ENCODE results near the gene RPS18. TPM values are rescaled to one million over a fixed set of nuclear protein-coding genes. Genes with fewer than 3 reads are reported as not detected.
"Not testable (repeated sequence)": the region's sequence is repeated elsewhere in the genome, so short reads cannot be mapped to it uniquely, and the experiment has no call there.

The RPS18 gene
- total RNA-seq, 3 donors from 2014 or later (not counting 1 experiment from before 2014, with no cell fraction given) = 1,182 to 1,707 (median 1,500) TPM

GRCh38 chr6:33252759-33253158 is 19.1 kb upstream of the RPS18 start:
- H3K27ac Mint-ChIP-seq = no peak overlapping the region
- Histone ChIP-seq H3K9me3 (ENCODE audit: control insufficient read depth, insufficient read depth, low read length) (no peaks in the 10 kb centered on the region), H3K4me1 (ENCODE audit: control insufficient read depth, insufficient read depth, low read length) (peaks cover 27% of the 10 kb centered on the region), H3K27me3 (ENCODE audit: control insufficient read depth, insufficient read depth, low read length) (no peaks in the 10 kb centered on the region), H3K4me3 (ENCODE audit: low read length) (no peak overlapping the region), H3K36me3 (ENCODE audit: control insufficient read depth, insufficient read depth, low read length) (peaks cover 17% of the 10 kb centered on the region), H3K27ac (ENCODE audit: low read length) (no peak overlapping the region)
- no peaks in the 10 kb centered on the region for H3K9me3 Mint-ChIP-seq
- H3K27me3 Mint-ChIP-seq (ENCODE audit: low read depth in 2 of 2) = no peaks in the 10 kb centered on the region
- DNase-seq (no peak), ATAC-seq (no peak)
- H3K4me3 Mint-ChIP-seq = no peak overlapping the region
- H3K36me3 Mint-ChIP-seq = no peaks in the 10 kb centered on the region
- no peak for TF ChIP-seq CTCF (IDR thresholded peaks at IDR 0.05)
- intact Hi-C loops (cut with micrococcal nuclease) = no loop called here
- H3K4me1 Mint-ChIP-seq = peaks cover 22 to 37% of the 10 kb centered on the region in 2 donors

GRCh38 chr6:33254591-33254990 is 17.3 kb upstream of the RPS18 start:
- intact Hi-C loops (cut with micrococcal nuclease) = no loop called here
- no peak overlapping the region for H3K27ac ChIP-seq (ENCODE audit: low read length)
- no peak overlapping the region for H3K4me3 ChIP-seq (ENCODE audit: low read length)
- peaks cover 12% of the 10 kb centered on the region for H3K4me1 ChIP-seq (ENCODE audit: control insufficient read depth, insufficient read depth, low read length)
- H3K9me3 Mint-ChIP-seq = no peaks in the 10 kb centered on the region
- DNase-seq = no peak
- no peak overlapping the region for H3K27ac Mint-ChIP-seq
- H3K4me1 Mint-ChIP-seq = peaks cover 12 to 19% of the 10 kb centered on the region in 2 donors
- ATAC-seq = no peak
- H3K27me3 Mint-ChIP-seq (ENCODE audit: low read depth in 2 of 2) = no peaks in the 10 kb centered on the region
- H3K4me3 Mint-ChIP-seq = no peak overlapping the region
- no peaks in the 10 kb centered on the region for H3K9me3 ChIP-seq (ENCODE audit: control insufficient read depth, insufficient read depth, low read length)
- peaks cover 23% of the 10 kb centered on the region for H3K36me3 ChIP-seq (ENCODE audit: control insufficient read depth, insufficient read depth, low read length)
- H3K27me3 ChIP-seq (ENCODE audit: control insufficient read depth, insufficient read depth, low read length) = no peaks in the 10 kb centered on the region
- H3K36me3 Mint-ChIP-seq = no peaks in the 10 kb centered on the region
- WGBS (ENCODE audit: insufficient coverage) = 97% methylated on average over 3 of the region's 4 CpGs
- no peak for TF ChIP-seq CTCF (IDR thresholded peaks at IDR 0.05)

DNA sequence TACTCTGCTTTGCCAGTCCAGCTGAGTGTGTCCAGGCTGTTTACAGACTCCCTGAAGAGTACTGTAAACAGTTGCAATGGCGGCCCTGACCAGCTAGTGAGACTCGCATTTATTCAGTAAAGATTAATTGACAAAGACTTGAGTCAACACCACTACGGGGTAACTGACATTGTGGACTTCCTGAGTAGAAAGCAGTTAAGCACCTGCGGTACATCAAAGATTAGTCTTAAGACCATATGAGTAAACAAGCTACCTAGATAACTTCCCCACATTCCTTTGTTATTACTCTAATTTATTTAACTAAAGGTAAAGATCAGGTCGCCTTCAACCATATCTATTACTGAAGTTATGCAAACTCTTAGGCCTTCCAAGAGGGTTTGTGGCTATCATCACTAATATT is 12.8 kb upstream of the RPS18 start:
- ATAC-seq = no peak
- H3K27me3 ChIP-seq (ENCODE audit: control insufficient read depth, insufficient read depth, low read length) = no peaks in the 10 kb centered on the region
- H3K9me3 ChIP-seq (ENCODE audit: control insufficient read depth, insufficient read depth, low read length) = no peaks in the 10 kb centered on the region
- no peak overlapping the region for H3K4me3 ChIP-seq (ENCODE audit: low read length)
- TF ChIP-seq CTCF (IDR thresholded peaks at IDR 0.05) = no peak
- Mint-ChIP-seq H3K4me1 (peaks cover 0 to 6% of the 10 kb centered on the region in 2 donors), H3K27ac (no peak overlapping the region), H3K36me3 (peaks cover 9% of the 10 kb centered on the region), H3K27me3 (ENCODE audit: low read depth in 2 of 2) (no peaks in the 10 kb centered on the region), H3K4me3 (no peak overlapping the region), H3K9me3 (no peaks in the 10 kb centered on the region)
- no peak overlapping the region for H3K27ac ChIP-seq (ENCODE audit: low read length)
- peaks cover 40% of the 10 kb centered on the region for H3K36me3 ChIP-seq (ENCODE audit: control insufficient read depth, insufficient read depth, low read length)
- no peak for DNase-seq
- no peaks in the 10 kb centered on the region for H3K4me1 ChIP-seq (ENCODE audit: control insufficient read depth, insufficient read depth, low read length)
- WGBS (ENCODE audit: insufficient coverage) = 98% methylated on average over 5 of the region's 5 CpGs
- intact Hi-C loops (cut with micrococcal nuclease) = no loop called here

DNA sequence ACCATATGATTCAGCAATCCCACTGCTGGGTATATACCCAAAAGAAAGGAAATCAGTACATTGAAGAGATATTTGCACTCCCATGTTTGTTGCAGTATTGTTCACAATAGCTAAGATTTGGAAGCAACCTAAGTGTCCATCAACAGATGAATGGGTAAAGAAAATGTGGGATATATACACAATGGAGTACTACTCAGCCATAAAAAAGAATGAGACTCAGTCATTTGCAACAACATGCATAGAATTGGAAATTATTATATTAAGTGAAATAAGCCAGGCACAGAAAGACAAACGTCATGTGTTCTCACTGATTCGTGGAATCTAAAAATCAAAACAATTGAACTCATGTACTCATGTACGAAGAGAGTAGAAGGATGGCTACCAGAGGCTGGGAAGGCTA is 9.4 kb upstream of the RPS18 start:
- WGBS (ENCODE audit: insufficient coverage) = 96% methylated on average over 3 of the region's 3 CpGs
- H3K27ac ChIP-seq (ENCODE audit: low read length); H3K27me3 ChIP-seq (ENCODE audit: control insufficient read depth, insufficient read depth, low read length); H3K4me1 ChIP-seq (ENCODE audit: control insufficient read depth, insufficient read depth, low read length); H3K27me3 Mint-ChIP-seq (ENCODE audit: low read depth in 2 of 2); H3K4me3 Mint-ChIP-seq; DNase-seq; H3K9me3 ChIP-seq (ENCODE audit: control insufficient read depth, insufficient read depth, low read length); H3K4me3 ChIP-seq (ENCODE audit: low read length); H3K27ac Mint-ChIP-seq; intact Hi-C loops (cut with micrococcal nuclease); H3K9me3 Mint-ChIP-seq; ATAC-seq; H3K4me1 Mint-ChIP-seq: not testable (repeated sequence)
- peaks cover 13% of the 10 kb centered on the region for H3K36me3 Mint-ChIP-seq
- H3K36me3 ChIP-seq (ENCODE audit: control insufficient read depth, insufficient read depth, low read length) = peaks cover 60% of the 10 kb centered on the region

Measured in natural killer cell (primary cell).